ENCODE results near the gene NBAS.
"Not testable (repeated sequence)": the region's sequence is repeated elsewhere in the genome, so short reads cannot be mapped to it uniquely, and the experiment has no call there.

NBAS gene

GRCh38 chr2:15521641-15522181 is 39.4 kb downstream of the NBAS start:
- DNase-seq: no peak
- H3K4me3 ChIP-seq (ENCODE audit: insufficient read depth in 1 of 2, low read depth in 1 of 2, low read length in 2 of 2): no peak overlapping the region
- H3K4me2 ChIP-seq (ENCODE audit: low read length, poor library complexity, severe bottlenecking): no peak overlapping the region
- no peaks in the 10 kb centered on the region for H3K9me3 ChIP-seq (ENCODE audit: control insufficient read depth, low read length)
- H3K18ac ChIP-seq (ENCODE audit: low read depth in 1 of 2, low read length in 2 of 2): no peak overlapping the region
- no peak overlapping the region for H3K14ac ChIP-seq (ENCODE audit: low read length in 2 of 2)
- no peak overlapping the region for H2AFZ ChIP-seq (ENCODE audit: low read depth, low read length)
- no peak overlapping the region for H3K23ac ChIP-seq (ENCODE audit: low read length in 2 of 2)
- no peak overlapping the region for H2BK12ac ChIP-seq (ENCODE audit: low read length in 2 of 2)
- no peak overlapping the region for H3K27ac ChIP-seq (ENCODE audit: low read length, poor library complexity, severe bottlenecking)
- peaks cover 16% of the 10 kb centered on the region for H3K79me1 ChIP-seq (replicated peaks; ENCODE audit: low read length, poor library complexity, severe bottlenecking)
- H2BK5ac ChIP-seq (ENCODE audit: low read depth, low read length, poor library complexity, severe bottlenecking): no peak overlapping the region
- no peak overlapping the region for H2BK120ac ChIP-seq (ENCODE audit: low read depth, low read length)
- no peak overlapping the region for H3K4ac ChIP-seq (ENCODE audit: low read depth in 1 of 2, low read length in 2 of 2)
- no peak overlapping the region for H2AK5ac ChIP-seq (ENCODE audit: low read length, severe bottlenecking)
- H3K4me1 ChIP-seq (ENCODE audit: control insufficient read depth, insufficient read depth, low read depth, low read length): no peaks in the 10 kb centered on the region
- no peaks in the 10 kb centered on the region for H3K27me3 ChIP-seq (ENCODE audit: control insufficient read depth in 1 of 2, insufficient read depth in 1 of 2, low read length in 2 of 2)
- H3K9ac ChIP-seq (ENCODE audit: low read length): no peak overlapping the region
- no peak overlapping the region for H4K8ac ChIP-seq (ENCODE audit: low read length)
- WGBS: 100% methylated on average over 1 of the region's 2 CpGs
- H4K91ac ChIP-seq (ENCODE audit: low read length): no peak overlapping the region
- H3K36me3 ChIP-seq (ENCODE audit: control insufficient read depth in 1 of 2, insufficient read depth in 2 of 2, low read depth in 1 of 2, low read length in 2 of 2): peaks cover 0 to 42% of the 10 kb centered on the region in 2 experiments
- H2BK15ac ChIP-seq (ENCODE audit: low read depth, poor library complexity, severe bottlenecking): no peak overlapping the region

DNA sequence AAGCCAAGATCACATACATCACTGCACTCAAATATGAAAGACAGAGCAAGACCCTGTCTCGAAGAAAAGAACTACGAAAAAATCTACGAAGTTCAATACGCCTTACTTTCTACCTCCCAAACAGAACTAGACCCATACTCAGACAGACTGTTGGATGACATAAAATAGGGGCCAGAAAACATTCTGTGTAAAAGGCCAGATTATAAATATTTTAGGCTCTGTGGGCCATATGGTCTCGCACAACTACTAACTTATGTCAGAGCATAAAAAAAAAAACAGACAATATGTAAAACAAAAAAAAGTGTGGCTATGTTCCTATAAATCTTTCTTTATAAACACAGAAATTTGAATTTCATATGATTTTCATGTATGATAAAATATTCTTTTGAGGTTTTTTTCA is 40.8 kb downstream of the NBAS start:
- H3K4me2 ChIP-seq (ENCODE audit: low read length, poor library complexity, severe bottlenecking): no peak overlapping the region
- no peak overlapping the region for H2BK15ac ChIP-seq (ENCODE audit: low read depth, poor library complexity, severe bottlenecking)
- H3K36me3 ChIP-seq (ENCODE audit: control insufficient read depth in 1 of 2, insufficient read depth in 2 of 2, low read depth in 1 of 2, low read length in 2 of 2): peaks cover 0 to 36% of the 10 kb centered on the region in 2 experiments
- H2BK12ac ChIP-seq (ENCODE audit: low read length in 2 of 2): no peak overlapping the region
- no peak overlapping the region for H3K9ac ChIP-seq (ENCODE audit: low read length)
- WGBS: no CpG with 5 or more reads among the region's 5 CpGs
- H2BK120ac ChIP-seq (ENCODE audit: low read depth, low read length): no peak overlapping the region
- no peaks in the 10 kb centered on the region for H3K9me3 ChIP-seq (ENCODE audit: control insufficient read depth, low read length)
- H4K91ac ChIP-seq (ENCODE audit: low read length): no peak overlapping the region
- no peak overlapping the region for H3K4me3 ChIP-seq (ENCODE audit: insufficient read depth in 1 of 2, low read depth in 1 of 2, low read length in 2 of 2)
- H3K27ac ChIP-seq (ENCODE audit: low read length, poor library complexity, severe bottlenecking): no peak overlapping the region
- peaks cover 18% of the 10 kb centered on the region for H3K79me1 ChIP-seq (replicated peaks; ENCODE audit: low read length, poor library complexity, severe bottlenecking)
- H4K8ac ChIP-seq (ENCODE audit: low read length): no peak overlapping the region
- H2AFZ ChIP-seq (ENCODE audit: low read depth, low read length): no peak overlapping the region
- no peak overlapping the region for H3K23ac ChIP-seq (ENCODE audit: low read length in 2 of 2)
- no peak overlapping the region for H2AK5ac ChIP-seq (ENCODE audit: low read length, severe bottlenecking)
- no peak overlapping the region for H3K14ac ChIP-seq (ENCODE audit: low read length in 2 of 2)
- H2BK5ac ChIP-seq (ENCODE audit: low read depth, low read length, poor library complexity, severe bottlenecking): no peak overlapping the region
- H3K4ac ChIP-seq (ENCODE audit: low read depth in 1 of 2, low read length in 2 of 2): no peak overlapping the region
- no peaks in the 10 kb centered on the region for H3K27me3 ChIP-seq (ENCODE audit: control insufficient read depth in 1 of 2, insufficient read depth in 1 of 2, low read length in 2 of 2)
- DNase-seq: no peak
- H3K18ac ChIP-seq (ENCODE audit: low read depth in 1 of 2, low read length in 2 of 2): no peak overlapping the region
- H3K4me1 ChIP-seq (ENCODE audit: control insufficient read depth, insufficient read depth, low read depth, low read length): no peaks in the 10 kb centered on the region

DNA sequence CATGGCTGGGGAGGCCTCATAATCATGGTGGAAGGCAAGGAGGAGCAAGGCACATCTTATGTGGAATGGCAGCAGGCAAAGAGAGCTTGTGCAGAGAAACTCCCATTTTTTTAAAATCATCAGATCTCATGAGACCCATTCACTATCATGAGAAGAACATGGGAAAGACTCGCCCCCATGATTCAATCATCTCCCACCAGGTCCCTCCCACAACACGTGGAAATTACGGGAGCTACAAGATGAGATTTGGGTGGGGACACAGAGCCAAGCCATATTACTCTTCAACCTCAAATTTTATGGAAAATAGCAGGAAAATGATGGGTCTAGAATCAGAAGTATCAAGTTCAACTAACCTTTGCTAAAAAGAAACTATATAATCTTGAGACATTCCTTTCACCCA is 42.4 kb downstream of the NBAS start:
- not testable (repeated sequence) for H3K4me1 ChIP-seq (ENCODE audit: control insufficient read depth, insufficient read depth, low read depth, low read length); H3K9ac ChIP-seq (ENCODE audit: low read length); H2BK5ac ChIP-seq (ENCODE audit: low read depth, low read length, poor library complexity, severe bottlenecking); H3K18ac ChIP-seq (ENCODE audit: low read depth in 1 of 2, low read length in 2 of 2); H2AFZ ChIP-seq (ENCODE audit: low read depth, low read length); H2BK120ac ChIP-seq (ENCODE audit: low read depth, low read length); H3K9me3 ChIP-seq (ENCODE audit: control insufficient read depth, low read length); H3K27me3 ChIP-seq (ENCODE audit: control insufficient read depth in 1 of 2, insufficient read depth in 1 of 2, low read length in 2 of 2); H3K4ac ChIP-seq (ENCODE audit: low read depth in 1 of 2, low read length in 2 of 2); H2BK15ac ChIP-seq (ENCODE audit: low read depth, poor library complexity, severe bottlenecking); H2BK12ac ChIP-seq (ENCODE audit: low read length in 2 of 2); DNase-seq; H2AK5ac ChIP-seq (ENCODE audit: low read length, severe bottlenecking); H3K4me3 ChIP-seq (ENCODE audit: insufficient read depth in 1 of 2, low read depth in 1 of 2, low read length in 2 of 2); H4K8ac ChIP-seq (ENCODE audit: low read length); H3K27ac ChIP-seq (ENCODE audit: low read length, poor library complexity, severe bottlenecking); H3K14ac ChIP-seq (ENCODE audit: low read length in 2 of 2); H4K91ac ChIP-seq (ENCODE audit: low read length); H3K23ac ChIP-seq (ENCODE audit: low read length in 2 of 2); H3K4me2 ChIP-seq (ENCODE audit: low read length, poor library complexity, severe bottlenecking)
- Histone ChIP-seq H3K79me1 (replicated peaks; ENCODE audit: low read length, poor library complexity, severe bottlenecking) (peaks cover 17% of the 10 kb centered on the region), H3K36me3 (ENCODE audit: control insufficient read depth in 1 of 2, insufficient read depth in 2 of 2, low read depth in 1 of 2, low read length in 2 of 2) (peaks cover 0 to 32% of the 10 kb centered on the region in 2 experiments)
- WGBS: no CpG with 5 or more reads among the region's 3 CpGs

DNA sequence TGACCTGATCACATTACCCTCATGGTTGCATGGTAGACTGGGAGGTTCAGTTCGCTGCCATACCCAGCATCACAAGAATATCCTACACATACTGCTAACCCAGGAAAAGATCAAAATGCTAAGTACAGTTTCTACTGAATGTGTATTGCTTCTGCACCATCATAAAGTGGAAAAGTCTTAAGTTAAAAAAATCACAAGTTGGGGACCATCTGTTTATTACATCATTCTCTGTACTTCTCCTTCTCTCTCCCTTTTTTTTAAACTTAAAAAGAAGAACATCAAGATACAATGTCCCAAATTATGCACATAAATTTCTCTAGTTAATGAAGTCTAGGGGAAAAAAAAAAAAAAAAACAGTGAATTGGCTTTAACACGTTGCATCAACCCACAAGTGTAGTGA is 43.3 kb downstream of the NBAS start:
- H3K18ac ChIP-seq (ENCODE audit: low read depth in 1 of 2, low read length in 2 of 2): no peak overlapping the region
- peaks cover 0 to 29% of the 10 kb centered on the region in 2 experiments for H3K36me3 ChIP-seq (ENCODE audit: control insufficient read depth in 1 of 2, insufficient read depth in 2 of 2, low read depth in 1 of 2, low read length in 2 of 2)
- H2AFZ ChIP-seq (ENCODE audit: low read depth, low read length): no peak overlapping the region
- no peak overlapping the region for H4K8ac ChIP-seq (ENCODE audit: low read length)
- no peak overlapping the region for H2BK12ac ChIP-seq (ENCODE audit: low read length in 2 of 2)
- DNase-seq: no peak
- no peak overlapping the region for H2BK15ac ChIP-seq (ENCODE audit: low read depth, poor library complexity, severe bottlenecking)
- no peak overlapping the region for H3K27ac ChIP-seq (ENCODE audit: low read length, poor library complexity, severe bottlenecking)
- H3K79me1 ChIP-seq (replicated peaks; ENCODE audit: low read length, poor library complexity, severe bottlenecking): peaks cover 16% of the 10 kb centered on the region
- no peak overlapping the region for H3K4me2 ChIP-seq (ENCODE audit: low read length, poor library complexity, severe bottlenecking)
- H3K14ac ChIP-seq (ENCODE audit: low read length in 2 of 2): no peak overlapping the region
- H3K23ac ChIP-seq (ENCODE audit: low read length in 2 of 2): no peak overlapping the region
- no peak overlapping the region for H3K4me3 ChIP-seq (ENCODE audit: insufficient read depth in 1 of 2, low read depth in 1 of 2, low read length in 2 of 2)
- no peak overlapping the region for H2BK120ac ChIP-seq (ENCODE audit: low read depth, low read length)
- H3K9ac ChIP-seq (ENCODE audit: low read length): no peak overlapping the region
- no peak overlapping the region for H2BK5ac ChIP-seq (ENCODE audit: low read depth, low read length, poor library complexity, severe bottlenecking)
- H3K27me3 ChIP-seq (ENCODE audit: control insufficient read depth in 1 of 2, insufficient read depth in 1 of 2, low read length in 2 of 2): no peaks in the 10 kb centered on the region
- H2AK5ac ChIP-seq (ENCODE audit: low read length, severe bottlenecking): no peak overlapping the region
- no peak overlapping the region for H3K4ac ChIP-seq (ENCODE audit: low read depth in 1 of 2, low read length in 2 of 2)
- H3K4me1 ChIP-seq (ENCODE audit: control insufficient read depth, insufficient read depth, low read depth, low read length): no peaks in the 10 kb centered on the region
- no peak overlapping the region for H4K91ac ChIP-seq (ENCODE audit: low read length)
- no CpG with 5 or more reads among the region's 2 CpGs for WGBS
- H3K9me3 ChIP-seq (ENCODE audit: control insufficient read depth, low read length): no peaks in the 10 kb centered on the region
